Measurements from ENCODE around the gene MAPK11. TPM values are rescaled to one million over a fixed set of nuclear protein-coding genes. Genes with fewer than 3 reads are reported as not detected.
A peak's percentile ranks its signal among the peaks of the same experiment; 100 is the strongest.

Gene MAPK11
- total RNA-seq, 4 donors from 2014 or later = 12.1 to 38.9 (median 20.4) TPM

- ATAC-seq (ENCODE audit: low FRiP score) = no peak
- DNase-seq (ENCODE audit: low spot score) = no peak
- no peak for TF ChIP-seq CTCF (IDR thresholded peaks at IDR 0.05)
Observed at GRCh38 chr22:50220603-50221409, 49.4 kb downstream of the MAPK11 start.

- ATAC-seq (ENCODE audit: low FRiP score) (no peak), DNase-seq (ENCODE audit: low spot score) (no peak)
- TF ChIP-seq CTCF (IDR thresholded peaks at IDR 0.05) = no peak
Observed at GRCh38 chr22:50219800-50220602, 50.2 kb downstream of the MAPK11 start.

GRCh38 chr22:50218996-50219727, 51.0 kb downstream of the MAPK11 start:
- no peak for TF ChIP-seq CTCF (IDR thresholded peaks at IDR 0.05)
- DNase-seq (ENCODE audit: low spot score) (peak; percentile 51), ATAC-seq (ENCODE audit: low FRiP score) (peak; percentile 82)

- no peak for TF ChIP-seq CTCF (IDR thresholded peaks at IDR 0.05)
- DNase-seq (ENCODE audit: low spot score) = no peak
Observed at GRCh38 chr22:50218153-50218995, 51.8 kb downstream of the MAPK11 start.

GRCh38 chr22:50217543-50218152, 52.5 kb downstream of the MAPK11 start:
- DNase-seq (ENCODE audit: low spot score) (no peak), ATAC-seq (ENCODE audit: low FRiP score) (no peak)
- TF ChIP-seq CTCF (IDR thresholded peaks at IDR 0.05) = no peak

More at GRCh38 chr22:50218153-50218995, 51.8 kb downstream of the MAPK11 start:
- ATAC-seq (ENCODE audit: low FRiP score) = no peak
